RPMI8226 (cell line): ENCODE measurements around the gene C1orf94.

Experiments used
- DNase-seq: peaks from one replicate; pipeline ENCODE4 v3.0.0-alpha.2; 2015

Gene C1orf94

GRCh38 chr1:34262023-34262853 lies 85.5 kb downstream of the C1orf94 start:
- no peak for DNase-seq

GRCh38 chr1:34262921-34263320 lies 86.2 kb downstream of the C1orf94 start:
- no peak for DNase-seq

GRCh38 chr1:34263406-34263805 lies 86.7 kb downstream of the C1orf94 start:
- DNase-seq, result no peak

- DNase-seq, result no peak
These were observed 88.7 kb downstream of the C1orf94 start for GRCh38 chr1:34265396-34265795.

- DNase-seq, result no peak
These were observed 89.6 kb downstream of the C1orf94 start for GRCh38 chr1:34266127-34266951.

GRCh38 chr1:34267326-34267725 lies 90.6 kb downstream of the C1orf94 start:
- DNase-seq, result no peak

GRCh38 chr1:34268311-34268954 lies 91.7 kb downstream of the C1orf94 start:
- no peak for DNase-seq
